Glutamatergic neuron (in vitro differentiated cells): ENCODE data around the gene SCGB1C2. TPM values are rescaled to one million over a fixed set of nuclear protein-coding genes. Genes with fewer than 3 reads are reported as not detected.

Experiments used
- DNase-seq: peaks from one replicate; pipeline ENCODE4 v3.0.0; 2022
- H3K27ac Mint-ChIP-seq: one replicate; pipeline ENCODE4 v1.8.0; 2020; ENCODE audit warnings: mild to moderate bottlenecking, mixed read lengths, inconsistent platforms; ENCODE audit not compliant: unreplicated experiment
- H3K27me3 Mint-ChIP-seq: one replicate; pipeline ENCODE4 v1.8.0; 2020; ENCODE audit warnings: mild to moderate bottlenecking, moderate library complexity, mixed read lengths, inconsistent platforms; ENCODE audit not compliant: unreplicated experiment
- H3K36me3 Mint-ChIP-seq: one replicate; pipeline ENCODE4 v1.8.0; 2020; ENCODE audit warnings: mild to moderate bottlenecking, mixed read lengths, inconsistent platforms; ENCODE audit not compliant: unreplicated experiment
- H3K4me1 Mint-ChIP-seq: one replicate; pipeline ENCODE4 v1.8.0; 2020; ENCODE audit warnings: mild to moderate bottlenecking, low read depth, mixed read lengths, inconsistent platforms; ENCODE audit not compliant: unreplicated experiment
- H3K4me3 Mint-ChIP-seq: one replicate; pipeline ENCODE4 v1.8.0; 2020; ENCODE audit warnings: mild to moderate bottlenecking, mixed read lengths, inconsistent platforms; ENCODE audit not compliant: unreplicated experiment
- H3K9me3 Mint-ChIP-seq: one replicate; pipeline ENCODE4 v1.8.0; 2020; ENCODE audit warnings: mild to moderate bottlenecking, moderate library complexity, mixed read lengths, inconsistent platforms; ENCODE audit not compliant: unreplicated experiment
- CTCF ChIP-seq: fragments of 200-600 bp; sonication (generic); IDR thresholded peaks from one replicate; pipeline ENCODE4 v1.5.0; 2021; ENCODE audit not compliant: partially characterized antibody, unreplicated experiment
- total RNA-seq: library from RNA; stranded (reverse); fragmentation: NEBNext Ultra II Directional; extraction: Animal tissue kit (Norgen Biotek cat#: 25700); gene quantifications from one replicate; pipeline ENCODE4 v1.2.1, GENCODE V29; 2021; ENCODE audit not compliant: unreplicated experiment

Gene SCGB1C2
- total RNA-seq, 1 donor from 2014 or later: not detected

DNA sequence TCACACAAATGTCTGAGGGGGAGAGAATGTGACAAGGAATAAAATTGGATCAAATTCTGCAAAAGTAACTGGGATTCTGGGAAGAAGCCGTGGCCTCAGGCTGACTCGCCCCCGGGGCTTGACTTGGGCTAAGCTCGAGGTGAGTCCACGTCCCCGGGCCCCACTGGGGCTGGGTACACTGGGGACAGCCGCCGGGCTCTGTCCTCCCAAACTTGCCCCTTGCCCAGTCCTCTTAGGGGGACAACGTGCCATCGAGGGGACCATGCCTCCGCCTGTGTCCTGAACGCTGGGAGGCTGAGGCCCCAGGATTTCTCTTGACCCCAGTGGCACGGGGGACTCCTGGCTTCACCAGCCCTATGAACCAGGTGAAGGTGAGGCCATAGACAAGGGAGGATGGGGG is 23.0 kb downstream of the SCGB1C2 start:
- Mint-ChIP-seq H3K27ac (no peak overlapping the region), H3K4me1 (peaks cover 6% of the 10 kb centered on the region), H3K36me3 (no peaks in the 10 kb centered on the region), H3K4me3 (no peak overlapping the region), H3K9me3 (peaks cover 3% of the 10 kb centered on the region), H3K27me3 (peaks cover 17% of the 10 kb centered on the region)
- no peak for DNase-seq
- no peak for TF ChIP-seq CTCF

- Mint-ChIP-seq H3K27me3 (peaks cover 17% of the 10 kb centered on the region), H3K36me3 (no peaks in the 10 kb centered on the region), H3K4me1 (peaks cover 8% of the 10 kb centered on the region), H3K9me3 (peaks cover 6% of the 10 kb centered on the region), H3K4me3 (no peak overlapping the region), H3K27ac (no peak overlapping the region)
- no peak for TF ChIP-seq CTCF
- no peak for DNase-seq
Observed at GRCh38 chr17:161481-161880, 24.1 kb downstream of the SCGB1C2 start.

DNA sequence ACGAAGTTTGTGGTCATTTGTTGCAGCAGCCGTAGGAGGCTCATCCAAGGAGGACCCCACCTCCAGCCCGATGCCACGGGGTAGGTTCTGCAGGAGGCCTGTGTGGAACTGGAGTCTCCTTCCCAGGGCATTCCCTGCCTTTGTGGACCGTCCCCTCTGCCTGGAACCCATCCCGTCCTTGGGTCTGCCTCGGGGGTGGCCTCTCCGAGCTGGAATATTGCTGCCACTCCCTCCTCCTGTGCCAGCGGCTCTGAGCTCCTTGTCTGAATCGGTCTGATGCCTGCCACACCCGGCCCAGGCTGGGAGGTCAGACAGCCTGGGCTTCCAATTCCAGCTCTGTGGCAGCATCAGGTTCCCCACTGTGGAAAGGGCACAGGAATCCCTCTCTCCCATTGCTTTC is 25.3 kb downstream of the SCGB1C2 start:
- Mint-ChIP-seq H3K9me3 (peaks cover 6% of the 10 kb centered on the region), H3K36me3 (no peaks in the 10 kb centered on the region), H3K27me3 (peaks cover 17% of the 10 kb centered on the region), H3K4me1 (peaks cover 8% of the 10 kb centered on the region), H3K4me3 (no peak overlapping the region), H3K27ac (no peak overlapping the region)
- DNase-seq: no peak
- TF ChIP-seq CTCF: no peak

- peaks cover 15% of the 10 kb centered on the region for H3K27me3 Mint-ChIP-seq
- peak; percentile 52 for TF ChIP-seq CTCF
- H3K4me3 Mint-ChIP-seq: no peak overlapping the region
- H3K4me1 Mint-ChIP-seq: peaks cover 8% of the 10 kb centered on the region
- H3K27ac Mint-ChIP-seq: peak overlapping the region; percentile 38
- DNase-seq: no peak
- peaks cover 6% of the 10 kb centered on the region for H3K9me3 Mint-ChIP-seq
- no peaks in the 10 kb centered on the region for H3K36me3 Mint-ChIP-seq
Observed at GRCh38 chr17:163514-164098, 26.2 kb downstream of the SCGB1C2 start.

GRCh38 chr17:164303-165235 is 27.2 kb downstream of the SCGB1C2 start:
- Mint-ChIP-seq H3K27ac (peak overlapping the region; percentile 94), H3K9me3 (peaks cover 7% of the 10 kb centered on the region), H3K36me3 (no peaks in the 10 kb centered on the region), H3K4me1 (peaks cover 8% of the 10 kb centered on the region), H3K4me3 (peak overlapping the region; percentile 65), H3K27me3 (peaks cover 18% of the 10 kb centered on the region)
- TF ChIP-seq CTCF: no peak
- DNase-seq: peak; percentile 77
